Measurements from ENCODE around the gene HDAC8.

DNA sequence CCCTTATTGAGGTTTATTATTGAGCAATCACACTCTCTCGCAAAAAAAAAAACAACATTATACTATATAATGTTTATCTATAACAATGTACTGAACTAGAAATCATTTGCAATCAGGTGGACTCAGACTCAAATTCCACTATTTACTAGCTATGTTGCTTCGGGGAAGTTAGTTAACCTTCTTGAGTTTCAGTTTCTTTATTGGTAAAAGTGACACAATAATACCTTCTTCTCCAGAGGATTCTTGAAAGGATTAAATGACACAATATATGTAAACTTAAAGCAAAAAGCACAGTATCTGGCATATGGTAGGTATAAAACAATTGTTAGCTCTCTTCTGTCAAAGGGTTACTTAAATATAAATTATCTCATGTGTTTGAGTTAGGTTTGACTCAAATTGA is 31.5 kb upstream of the HDAC8 start:
- no peak for TF ChIP-seq POLR2A (IDR thresholded peaks at IDR 0.05)
- TF ChIP-seq, protein P1, sequence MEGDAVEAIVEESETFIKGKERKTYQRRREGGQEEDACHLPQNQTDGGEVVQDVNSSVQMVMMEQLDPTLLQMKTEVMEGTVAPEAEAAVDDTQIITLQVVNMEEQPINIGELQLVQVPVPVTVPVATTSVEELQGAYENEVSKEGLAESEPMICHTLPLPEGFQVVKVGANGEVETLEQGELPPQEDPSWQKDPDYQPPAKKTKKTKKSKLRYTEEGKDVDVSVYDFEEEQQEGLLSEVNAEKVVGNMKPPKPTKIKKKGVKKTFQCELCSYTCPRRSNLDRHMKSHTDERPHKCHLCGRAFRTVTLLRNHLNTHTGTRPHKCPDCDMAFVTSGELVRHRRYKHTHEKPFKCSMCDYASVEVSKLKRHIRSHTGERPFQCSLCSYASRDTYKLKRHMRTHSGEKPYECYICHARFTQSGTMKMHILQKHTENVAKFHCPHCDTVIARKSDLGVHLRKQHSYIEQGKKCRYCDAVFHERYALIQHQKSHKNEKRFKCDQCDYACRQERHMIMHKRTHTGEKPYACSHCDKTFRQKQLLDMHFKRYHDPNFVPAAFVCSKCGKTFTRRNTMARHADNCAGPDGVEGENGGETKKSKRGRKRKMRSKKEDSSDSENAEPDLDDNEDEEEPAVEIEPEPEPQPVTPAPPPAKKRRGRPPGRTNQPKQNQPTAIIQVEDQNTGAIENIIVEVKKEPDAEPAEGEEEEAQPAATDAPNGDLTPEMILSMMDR (IDR thresholded peaks at IDR 0.05) = no peak
- no peak for TF ChIP-seq EP300 (IDR thresholded peaks at IDR 0.05)

Measured in ovary (tissue), 3 donors.